Ascending aorta (tissue), 2 donors: ENCODE data around the gene FBXW4. TPM values are rescaled to one million over a fixed set of nuclear protein-coding genes. Genes with fewer than 3 reads are reported as not detected.
"Not testable (repeated sequence)": the region's sequence is repeated elsewhere in the genome, so short reads cannot be mapped to it uniquely, and the experiment has no call there.

Experiments used
- DNase-seq, 2 donors: peaks; one replicate each; pipeline ENCODE4 v3.0.0-alpha.2; 2019; ENCODE audit warnings: low spot score in 2 of 2
- H3K27ac ChIP-seq, 2 donors: fragments of 200-600 bp; sonication (generic); one replicate each; pipeline ENCODE4 v1.5.1; 2016 to 2017; ENCODE audit warnings: mild to moderate bottlenecking in 1 of 2
- H3K27me3 ChIP-seq: fragments of 200-600 bp; sonication (generic); one replicate; pipeline ENCODE4 v1.5.1; 2017
- H3K36me3 ChIP-seq, 2 donors: fragments of 200-600 bp; sonication (generic); one replicate each; pipeline ENCODE4 v1.5.1; 2016
- H3K4me1 ChIP-seq, 2 donors: fragments of 200-600 bp; sonication (generic); one replicate each; pipeline ENCODE4 v1.5.1; 2016 to 2017; ENCODE audit warnings: mild to moderate bottlenecking in 1 of 2
- H3K4me3 ChIP-seq, 2 donors: fragments of 200-600 bp; sonication (generic); one replicate each; pipeline ENCODE4 v1.5.1; 2016 to 2017; ENCODE audit warnings: mild to moderate bottlenecking in 1 of 2
- H3K9me3 ChIP-seq, 2 donors: fragments of 200-600 bp; sonication (generic); one replicate each; pipeline ENCODE4 v1.5.1; 2016
- intact Hi-C: fragments of 100-400 bp; cut with DNase I; formaldehyde crosslinking; loops from one replicate; pipeline ENCODE4 v1.15.1; 2023
- total RNA-seq: library from RNA; depleted of rRNA; stranded (reverse); fragments of >200 nt; gene quantifications from one replicate; pipeline ENCODE4 v1.1.0, GENCODE V29; 2016
- TF ChIP-seq, protein P1 (sequence below), 3 experiments: fragments of 200-600 bp in 2 of 3; fragments of 450-650 bp in 1 of 3; sonication (generic) in 2 of 3; IDR thresholded peaks; one replicate each; pipeline ENCODE4 v1.5.1; 2016 to 2019; ENCODE audit warnings: antibody characterized with exemption in 3 of 3, mild to moderate bottlenecking in 1 of 3, moderate library complexity in 1 of 3

Gene FBXW4
- total RNA-seq, 1 donor from 2014 or later, result 21.3 TPM

DNA sequence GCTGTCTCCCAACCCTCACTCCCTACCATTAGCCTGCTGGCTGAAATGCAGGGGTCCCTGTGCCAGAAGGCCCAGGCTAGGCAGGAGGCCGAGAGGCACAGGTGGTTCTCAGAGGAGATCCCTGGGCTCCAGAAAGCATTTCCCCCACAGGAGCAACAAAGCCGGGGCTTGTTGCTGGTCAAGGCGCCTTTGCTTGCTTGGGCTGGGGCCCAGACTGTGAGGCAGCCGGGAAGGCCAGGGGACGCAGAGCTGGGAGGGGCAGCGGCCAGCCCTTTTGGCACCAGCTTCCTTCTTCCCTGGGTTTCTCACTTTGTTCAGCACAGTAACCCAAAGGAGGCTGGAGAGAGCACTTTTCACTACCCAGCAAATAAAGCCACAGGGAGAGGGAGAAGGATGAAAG is 48.6 kb downstream of the FBXW4 start:
- peak in 1 of 2 donors; percentile 67 for DNase-seq
- Histone ChIP-seq H3K27ac (peak overlapping the region; percentile 34 to 56), H3K36me3 (peaks cover 12 to 29% of the 10 kb centered on the region in 2 donors), H3K4me3 (no peak overlapping the region), H3K27me3 (no peaks in the 10 kb centered on the region), H3K4me1 (peaks cover 3 to 15% of the 10 kb centered on the region in 2 donors), H3K9me3 (no peaks in the 10 kb centered on the region)
- TF ChIP-seq, protein P1, sequence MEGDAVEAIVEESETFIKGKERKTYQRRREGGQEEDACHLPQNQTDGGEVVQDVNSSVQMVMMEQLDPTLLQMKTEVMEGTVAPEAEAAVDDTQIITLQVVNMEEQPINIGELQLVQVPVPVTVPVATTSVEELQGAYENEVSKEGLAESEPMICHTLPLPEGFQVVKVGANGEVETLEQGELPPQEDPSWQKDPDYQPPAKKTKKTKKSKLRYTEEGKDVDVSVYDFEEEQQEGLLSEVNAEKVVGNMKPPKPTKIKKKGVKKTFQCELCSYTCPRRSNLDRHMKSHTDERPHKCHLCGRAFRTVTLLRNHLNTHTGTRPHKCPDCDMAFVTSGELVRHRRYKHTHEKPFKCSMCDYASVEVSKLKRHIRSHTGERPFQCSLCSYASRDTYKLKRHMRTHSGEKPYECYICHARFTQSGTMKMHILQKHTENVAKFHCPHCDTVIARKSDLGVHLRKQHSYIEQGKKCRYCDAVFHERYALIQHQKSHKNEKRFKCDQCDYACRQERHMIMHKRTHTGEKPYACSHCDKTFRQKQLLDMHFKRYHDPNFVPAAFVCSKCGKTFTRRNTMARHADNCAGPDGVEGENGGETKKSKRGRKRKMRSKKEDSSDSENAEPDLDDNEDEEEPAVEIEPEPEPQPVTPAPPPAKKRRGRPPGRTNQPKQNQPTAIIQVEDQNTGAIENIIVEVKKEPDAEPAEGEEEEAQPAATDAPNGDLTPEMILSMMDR (IDR thresholded peaks at IDR 0.05), result no peak
- intact Hi-C loops, result no loop called here

DNA sequence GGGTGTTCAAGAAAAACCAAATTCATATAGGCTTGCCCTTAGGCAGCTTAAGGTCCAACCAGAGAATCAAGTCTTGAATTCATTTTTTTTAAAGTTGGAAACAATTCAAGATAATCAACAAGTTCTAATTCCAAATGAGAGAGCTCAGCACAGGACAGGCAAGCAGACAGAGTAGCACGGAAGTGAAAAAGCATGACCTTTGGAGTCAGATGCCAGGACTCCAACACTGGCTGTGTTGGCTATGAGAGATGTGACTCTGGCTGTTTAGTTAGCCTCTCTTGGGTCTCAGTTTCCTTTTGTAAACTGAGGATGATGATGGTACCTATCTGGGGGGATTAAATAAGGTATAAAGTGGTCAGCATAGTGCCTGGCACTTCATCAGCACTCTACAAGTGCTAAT is 49.3 kb downstream of the FBXW4 start:
- TF ChIP-seq, protein P1 (IDR thresholded peaks at IDR 0.05), result no peak
- Histone ChIP-seq H3K27ac (peak overlapping the region in 1 of 2 donors; percentile 56), H3K27me3 (no peaks in the 10 kb centered on the region), H3K4me3 (no peak overlapping the region), H3K9me3 (no peaks in the 10 kb centered on the region), H3K36me3 (peaks cover 7 to 24% of the 10 kb centered on the region in 2 donors), H3K4me1 (peaks cover 3 to 15% of the 10 kb centered on the region in 2 donors)
- no peak for DNase-seq
- intact Hi-C loops, result no loop called here

DNA sequence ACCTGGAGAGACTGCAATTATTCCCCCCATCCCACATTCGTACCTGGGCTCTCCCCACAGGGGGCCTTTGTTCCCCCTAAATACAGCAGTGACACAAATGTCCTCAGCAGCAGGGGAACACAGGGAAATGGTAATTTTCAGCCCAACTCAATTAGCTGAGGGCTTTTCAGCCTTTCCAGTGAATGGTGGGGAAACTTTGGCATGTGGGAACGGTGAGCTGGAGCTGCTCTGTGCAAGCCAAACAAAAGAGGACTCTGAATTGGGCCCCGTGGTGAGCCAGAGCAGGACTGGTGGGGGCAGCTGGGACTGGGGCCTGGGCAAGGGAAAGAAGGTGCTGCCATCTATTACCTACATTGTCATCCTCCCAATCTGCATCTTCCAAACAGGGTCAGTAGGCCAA is 51.0 kb downstream of the FBXW4 start:
- Histone ChIP-seq H3K9me3 (no peaks in the 10 kb centered on the region), H3K4me1 (peaks cover 3 to 15% of the 10 kb centered on the region in 2 donors), H3K27me3 (no peaks in the 10 kb centered on the region), H3K4me3 (no peak overlapping the region), H3K36me3 (peaks cover 4 to 9% of the 10 kb centered on the region in 2 donors), H3K27ac (no peak overlapping the region)
- DNase-seq, result no peak
- intact Hi-C loops, result no loop called here
- TF ChIP-seq, protein P1 (IDR thresholded peaks at IDR 0.05), result no peak

DNA sequence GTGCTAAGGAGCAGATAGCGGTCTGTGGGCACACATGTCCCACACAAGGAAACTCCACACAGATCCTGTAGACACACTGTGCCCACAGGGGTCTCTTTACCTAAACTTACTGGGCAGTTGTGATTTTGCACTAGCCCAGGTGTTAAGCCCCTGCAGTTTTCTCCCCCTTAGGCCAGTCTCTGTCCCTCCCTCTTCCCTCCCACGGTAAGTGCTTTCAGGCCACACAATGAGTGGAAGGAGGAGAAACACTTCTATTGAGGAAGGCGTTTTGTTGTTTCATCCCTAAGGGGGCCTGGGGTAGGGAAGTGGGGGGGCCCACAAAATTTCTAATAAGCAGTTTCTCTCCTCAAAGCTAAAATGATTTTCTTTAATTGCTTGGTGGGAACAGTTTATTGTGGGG is 51.4 kb downstream of the FBXW4 start:
- DNase-seq, result no peak
- Histone ChIP-seq H3K27ac (no peak overlapping the region), H3K4me3 (no peak overlapping the region), H3K9me3 (no peaks in the 10 kb centered on the region), H3K4me1 (peaks cover 3 to 15% of the 10 kb centered on the region in 2 donors), H3K27me3 (no peaks in the 10 kb centered on the region), H3K36me3 (peaks cover 4 to 6% of the 10 kb centered on the region in 2 donors)
- TF ChIP-seq, protein P1 (IDR thresholded peaks at IDR 0.05), result no peak
- intact Hi-C loops, result no loop called here

DNA sequence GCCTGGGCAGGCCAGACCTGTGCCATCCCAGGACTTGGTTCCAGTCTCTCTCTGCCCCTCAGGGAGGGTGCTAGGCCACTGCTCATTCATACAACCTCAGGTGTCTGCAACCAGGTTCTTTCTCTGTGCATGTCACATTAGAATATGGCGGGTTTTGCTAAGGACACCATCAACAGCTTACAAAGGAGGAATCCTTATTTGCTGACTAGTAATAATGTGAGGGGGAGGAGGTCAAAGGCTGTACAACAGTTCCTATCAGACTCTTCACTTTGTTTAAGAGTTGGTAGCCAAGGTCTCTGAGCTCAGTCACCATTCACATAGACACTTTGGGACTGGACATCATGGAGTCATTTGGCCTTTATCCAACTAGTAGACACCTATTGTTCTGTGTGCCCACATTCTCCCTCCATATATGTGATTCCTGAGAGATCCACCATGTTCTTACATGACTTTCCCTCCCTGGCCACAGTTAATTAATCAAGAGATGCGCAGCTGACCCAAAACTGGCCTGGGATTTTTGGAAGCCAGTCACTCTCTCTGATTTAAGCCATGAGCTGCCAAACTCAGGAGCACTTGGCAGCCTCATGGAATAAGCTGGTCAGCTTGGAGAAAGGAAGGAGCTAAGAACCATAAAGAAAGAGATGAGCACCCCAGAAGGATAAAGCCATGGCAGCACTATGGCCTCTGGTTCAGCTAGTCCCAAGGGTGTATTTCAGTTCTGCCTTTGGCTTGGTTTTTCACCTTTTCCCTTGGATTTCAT is 55.6 kb downstream of the FBXW4 start:
- Histone ChIP-seq H3K36me3 (peaks cover 5 to 11% of the 10 kb centered on the region in 2 donors), H3K4me1 (no peaks in the 10 kb centered on the region), H3K27ac (no peak overlapping the region), H3K27me3 (no peaks in the 10 kb centered on the region), H3K9me3 (no peaks in the 10 kb centered on the region), H3K4me3 (no peak overlapping the region)
- no peak for DNase-seq
- intact Hi-C loops, result no loop called here
- TF ChIP-seq, protein P1 (IDR thresholded peaks at IDR 0.05), result no peak

DNA sequence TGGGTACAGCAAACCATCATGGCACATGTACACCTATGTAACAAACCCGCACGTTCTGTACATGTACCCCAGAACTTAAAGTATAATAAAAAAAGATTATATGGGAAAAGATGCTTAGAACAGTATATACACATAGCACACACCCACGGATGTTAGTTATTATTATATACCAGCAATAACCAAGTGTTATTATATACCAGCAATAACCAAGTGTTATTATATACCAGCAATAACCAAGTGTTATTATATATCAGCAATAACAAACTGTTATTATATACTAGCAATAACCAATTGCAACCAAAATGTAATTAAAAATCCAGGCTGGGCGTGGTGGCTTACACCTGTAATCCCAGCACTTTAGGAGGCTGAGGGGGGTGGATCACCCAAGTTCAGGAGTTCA is 61.5 kb downstream of the FBXW4 start:
- intact Hi-C loops, DNase-seq: not testable (repeated sequence)
- H3K36me3 ChIP-seq, result peaks cover 5 to 31% of the 10 kb centered on the region in 2 donors

More for the DNA sequence above, 61.5 kb downstream of the FBXW4 start:
- not testable (repeated sequence) for H3K4me3 ChIP-seq, H3K27ac ChIP-seq, H3K9me3 ChIP-seq, H3K4me1 ChIP-seq, H3K27me3 ChIP-seq
